DND-41 (cell line): ENCODE measurements around the gene TMA7.

Experiments used
- CTCF ChIP-seq: IDR thresholded peaks from 2 replicates; pipeline ENCODE4 v1.5.1; 2012; ENCODE audit warnings: borderline replicate concordance, low read length, moderate library complexity, mild to moderate bottlenecking; ENCODE audit not compliant: poor library complexity, severe bottlenecking; ENCODE audit errors: extremely low read depth
- EZH2 ChIP-seq: IDR thresholded peaks from 3 replicates; pipeline ENCODE4 v1.6.1; 2012; ENCODE audit warnings: borderline replicate concordance, low read depth, mild to moderate bottlenecking, moderate library complexity, low read length, inconsistent platforms; ENCODE audit not compliant: severe bottlenecking

- no peak for TF ChIP-seq CTCF
- TF ChIP-seq EZH2 = no peak
Measured at GRCh38 chr3:48418140-48418539, 21.9 kb upstream of the TMA7 start.
